Prostate gland (tissue), 2 donors: Measurements from ENCODE around the gene ALDH1A2. TPM values are rescaled to one million over a fixed set of nuclear protein-coding genes. Genes with fewer than 3 reads are reported as not detected.

Experiments used
- DNase-seq: peaks from one replicate; pipeline ENCODE4 v3.0.0-alpha.2; 2019; ENCODE audit warnings: low spot score
- H3K27ac ChIP-seq, 2 donors: fragments of 200-600 bp; sonication (generic); 2 replicates each; pipeline ENCODE4 v1.5.1; 2017 to 2019
- H3K27me3 ChIP-seq: fragments of 200-600 bp; sonication (generic); replicated peaks from 2 replicates; pipeline ENCODE4 v1.5.1; 2019; ENCODE audit not compliant: insufficient read depth
- H3K36me3 ChIP-seq, 2 donors: fragments of 200-600 bp; sonication (generic); 1 replicate in 1 of 2; 2 replicates in 1 of 2; pipeline versions ENCODE4 v1.5.1 to v1.8.1; 2017 to 2019
- H3K4me1 ChIP-seq: fragments of 200-600 bp; sonication (generic); replicated peaks from 2 replicates; pipeline ENCODE4 v1.5.1; 2019
- H3K4me3 ChIP-seq, 2 donors: fragments of 200-600 bp; sonication (generic); 2 replicates each; pipeline ENCODE4 v1.5.1; 2017 to 2019
- H3K9me3 ChIP-seq: fragments of 200-600 bp; sonication (generic); 2 replicates; pipeline ENCODE4 v1.5.1; 2017
- CTCF ChIP-seq, 4 experiments: fragments of 200-600 bp in 2 of 4; fragments of 450-650 bp in 2 of 4; sonication (generic) in 2 of 4; IDR thresholded peaks; 1 replicate in 3 of 4; 2 replicates in 1 of 4; pipeline ENCODE4 v1.5.1; 2016 to 2019; ENCODE audit warnings: antibody characterized with exemption in 4 of 4, mild to moderate bottlenecking in 2 of 4, moderate library complexity in 2 of 4
- POLR2A ChIP-seq: fragments of 450-650 bp; IDR thresholded peaks from one replicate; pipeline ENCODE4 v1.6.1; 2016; ENCODE audit warnings: antibody characterized with exemption, mild to moderate bottlenecking
- POLR2AphosphoS5 ChIP-seq: sonication (generic); formaldehyde crosslinking; IDR thresholded peaks from one replicate; pipeline ENCODE4 v1.6.1; 2017; ENCODE audit warnings: antibody characterized with exemption
- WGBS: methylation state at CpG from one replicate; pipeline ENCODE4 v1.1.5; 2018; 5-methylcytosine and 5-hydroxymethylcytosine counted together
- intact Hi-C: fragments of 100-400 bp; cut with DNase I; formaldehyde crosslinking; loops from one replicate; pipeline ENCODE4 v1.14.2; 2022
- total RNA-seq, 2 donors: library from RNA; depleted of rRNA; stranded (reverse); fragments of >200 nt; gene quantifications; one replicate each; pipeline ENCODE4 v1.1.0, GENCODE V29; 2016

Gene ALDH1A2
- total RNA-seq, 2 donors from 2014 or later, result 8.2 to 65.0 TPM

GRCh38 chr15:58017869-58018268, 47.6 kb downstream of the ALDH1A2 start:
- intact Hi-C loops, result no loop called here
- no peaks in the 10 kb centered on the region for H3K4me1 ChIP-seq

GRCh38 chr15:58016581-58017175, 48.8 kb downstream of the ALDH1A2 start:
- Histone ChIP-seq H3K4me3 (no peak overlapping the region), H3K27me3 (no peaks in the 10 kb centered on the region), H3K9me3 (no peaks in the 10 kb centered on the region), H3K4me1 (no peaks in the 10 kb centered on the region), H3K27ac (no peak overlapping the region), H3K36me3 (no peaks in the 10 kb centered on the region)
- TF ChIP-seq CTCF (IDR thresholded peaks at IDR 0.05) (no peak), POLR2A (no peak), POLR2AphosphoS5 (no peak)
- WGBS, result 78% methylated on average over 2 of the region's 2 CpGs
- no peak for DNase-seq
- intact Hi-C loops, result no loop called here

More at GRCh38 chr15:58017869-58018268, 47.6 kb downstream of the ALDH1A2 start:
- TF ChIP-seq POLR2AphosphoS5 (no peak), CTCF (IDR thresholded peaks at IDR 0.05) (no peak), POLR2A (no peak)
- WGBS, result 58% methylated on average over 1 of the region's 1 CpG
- H3K27me3 ChIP-seq, result no peaks in the 10 kb centered on the region
- H3K27ac ChIP-seq, result no peak overlapping the region
- H3K36me3 ChIP-seq, result no peaks in the 10 kb centered on the region
- DNase-seq, result no peak
- H3K9me3 ChIP-seq, result no peaks in the 10 kb centered on the region
- no peak overlapping the region for H3K4me3 ChIP-seq

- no peak for TF ChIP-seq POLR2A
- TF ChIP-seq CTCF (IDR thresholded peaks at IDR 0.05), result no peak
- no peak for TF ChIP-seq POLR2AphosphoS5
- H3K4me1 ChIP-seq, result no peaks in the 10 kb centered on the region
- H3K9me3 ChIP-seq, result no peaks in the 10 kb centered on the region
- H3K4me3 ChIP-seq, result no peak overlapping the region
- DNase-seq, result no peak
- H3K27ac ChIP-seq, result no peak overlapping the region
- no peaks in the 10 kb centered on the region for H3K36me3 ChIP-seq
- intact Hi-C loops, result no loop called here
- WGBS, result 44% methylated on average over 1 of the region's 1 CpG
- H3K27me3 ChIP-seq, result no peaks in the 10 kb centered on the region
Measured at GRCh38 chr15:58015565-58015964, 49.9 kb downstream of the ALDH1A2 start.

- Histone ChIP-seq H3K27ac (no peak overlapping the region), H3K4me1 (no peaks in the 10 kb centered on the region), H3K36me3 (no peaks in the 10 kb centered on the region), H3K9me3 (no peaks in the 10 kb centered on the region), H3K27me3 (no peaks in the 10 kb centered on the region), H3K4me3 (no peak overlapping the region)
- intact Hi-C loops, result no loop called here
- WGBS, result 100% methylated on average over 1 of the region's 1 CpG
- TF ChIP-seq POLR2A, result no peak
- TF ChIP-seq CTCF (IDR thresholded peaks at IDR 0.05), result no peak
- no peak for TF ChIP-seq POLR2AphosphoS5
- DNase-seq, result no peak
Measured at GRCh38 chr15:58014470-58014869, 51.0 kb downstream of the ALDH1A2 start.

GRCh38 chr15:58014040-58014439, 51.5 kb downstream of the ALDH1A2 start:
- Histone ChIP-seq H3K27me3 (no peaks in the 10 kb centered on the region), H3K4me3 (no peak overlapping the region), H3K36me3 (no peaks in the 10 kb centered on the region), H3K4me1 (no peaks in the 10 kb centered on the region), H3K9me3 (no peaks in the 10 kb centered on the region), H3K27ac (no peak overlapping the region)
- intact Hi-C loops, result no loop called here
- no peak for DNase-seq
- TF ChIP-seq CTCF (IDR thresholded peaks at IDR 0.05), result no peak
- TF ChIP-seq POLR2A, result no peak
- no peak for TF ChIP-seq POLR2AphosphoS5
- WGBS, result 58% methylated on average over 4 of the region's 4 CpGs
